GM23338 (cell line): Measurements from ENCODE around the gene SLC25A13. TPM values are rescaled to one million over a fixed set of nuclear protein-coding genes. Genes with fewer than 3 reads are reported as not detected.
A peak's percentile ranks its signal among the peaks of the same experiment; 100 is the strongest.

Source experiments
- ATAC-seq: fragments of 200-7000 bp; cut with Tn5 transposase; 3 replicates; pipeline ENCODE4 v1.9.1; 2020
- DNase-seq: peaks from one replicate; pipeline ENCODE4 v3.0.0-alpha.2; 2015; ENCODE audit warnings: low spot score
- H2AFZ ChIP-seq: fragments of 200-600 bp; sonication (generic); 2 replicates; pipeline ENCODE4 v1.8.0; 2016; ENCODE audit warnings: antibody characterized with exemption, mild to moderate bottlenecking, moderate library complexity
- H3F3A ChIP-seq: fragments of 200-600 bp; sonication (generic); replicated peaks from 2 replicates; pipeline ENCODE4 v1.8.0; 2017; ENCODE audit warnings: antibody characterized with exemption, mixed run types, low read depth
- H3K27ac ChIP-seq: fragments of 200-600 bp; sonication (generic); 2 replicates; pipeline ENCODE4 v1.6.1; 2016; ENCODE audit warnings: low read depth
- H3K27me3 ChIP-seq: fragments of 200-600 bp; sonication (generic); 2 replicates; pipeline ENCODE4 v1.8.0; 2016; ENCODE audit warnings: mild to moderate bottlenecking, mixed run types, moderate library complexity; ENCODE audit not compliant: insufficient read depth
- H3K36me3 ChIP-seq: fragments of 200-600 bp; sonication (generic); 2 replicates; pipeline ENCODE4 v1.8.0; 2016; ENCODE audit warnings: mild to moderate bottlenecking; ENCODE audit not compliant: insufficient read depth
- H3K4me1 ChIP-seq: fragments of 200-600 bp; sonication (generic); 2 replicates; pipeline ENCODE4 v1.8.0; 2016; ENCODE audit warnings: mild to moderate bottlenecking, moderate library complexity; ENCODE audit not compliant: insufficient read depth
- H3K4me2 ChIP-seq: fragments of 200-600 bp; sonication (generic); 2 replicates; pipeline ENCODE4 v1.7.1; 2017; ENCODE audit warnings: mixed run types
- H3K4me3 ChIP-seq: fragments of 200-600 bp; sonication (generic); 2 replicates; pipeline ENCODE4 v1.6.1; 2016; ENCODE audit warnings: mixed run types
- H3K79me2 ChIP-seq: fragments of 200-600 bp; sonication (generic); replicated peaks from 2 replicates; pipeline ENCODE4 v1.8.0; 2017; ENCODE audit warnings: mild to moderate bottlenecking; ENCODE audit not compliant: insufficient read depth
- H3K9me2 ChIP-seq: fragments of 200-600 bp; sonication (generic); 2 replicates; pipeline ENCODE4 v1.8.0; 2017; ENCODE audit not compliant: insufficient read depth
- H4K20me1 ChIP-seq: fragments of 200-600 bp; sonication (generic); replicated peaks from 2 replicates; pipeline ENCODE4 v1.8.0; 2017; ENCODE audit warnings: mild to moderate bottlenecking; ENCODE audit not compliant: insufficient read depth
- H3K27ac Mint-ChIP-seq: 2 replicates; pipeline ENCODE4 v1.8.0; 2020; ENCODE audit warnings: inconsistent platforms, mild to moderate bottlenecking, moderate library complexity, mixed read lengths
- H3K27me3 Mint-ChIP-seq: 3 replicates; pipeline ENCODE4 v1.8.0; 2022; ENCODE audit warnings: low read depth, mild to moderate bottlenecking, moderate library complexity, mixed read lengths, inconsistent platforms; ENCODE audit not compliant: insufficient read depth, poor library complexity
- H3K36me3 Mint-ChIP-seq: 3 replicates; pipeline ENCODE4 v1.8.0; 2021; ENCODE audit warnings: low read depth, mild to moderate bottlenecking, inconsistent platforms, moderate library complexity, mixed read lengths
- H3K4me1 Mint-ChIP-seq: 3 replicates; pipeline ENCODE4 v1.8.0; 2020; ENCODE audit warnings: mild to moderate bottlenecking, inconsistent platforms, mixed read lengths
- H3K4me3 Mint-ChIP-seq: 3 replicates; pipeline ENCODE4 v1.8.0; 2021; ENCODE audit warnings: moderate library complexity, mild to moderate bottlenecking, inconsistent platforms, mixed read lengths
- H3K9me3 Mint-ChIP-seq: 3 replicates; pipeline ENCODE4 v1.8.0; 2020; ENCODE audit warnings: moderate library complexity, mild to moderate bottlenecking, inconsistent platforms, mixed read lengths
- CREB1 ChIP-seq: fragments of 250-450 bp; sonication (Bioruptor Pico); IDR thresholded peaks from 2 replicates; pipeline ENCODE4 v1.5.0; 2020; ENCODE audit warnings: low read depth, mild to moderate bottlenecking, moderate library complexity
- CTCF ChIP-seq, 2 experiments: fragments of 200-600 bp in 1 of 2; sonication (generic) in 1 of 2; conservative IDR thresholded peaks; 2 replicates each; pipeline versions ENCODE4 v1.5.1 to v1.6.1; 2016 to 2017; ENCODE audit warnings: antibody characterized with exemption in 2 of 2, low read depth in 2 of 2, mild to moderate bottlenecking in 2 of 2, moderate library complexity in 1 of 2
- ETS1 ChIP-seq: IDR thresholded peaks from 2 replicates; pipeline ENCODE4 v1.6.1; 2016; ENCODE audit warnings: antibody characterized with exemption
- EZH2 ChIP-seq: fragments of 200-600 bp; sonication (generic); IDR thresholded peaks from one replicate; pipeline ENCODE4 v1.8.0; 2017; ENCODE audit warnings: antibody characterized with exemption, mild to moderate bottlenecking, low read depth; ENCODE audit not compliant: unreplicated experiment
- EZH2phosphoT487 ChIP-seq: fragments of 200-600 bp; sonication (generic); IDR thresholded peaks from one replicate; pipeline ENCODE4 v1.8.1; 2018; ENCODE audit warnings: antibody characterized with exemption; ENCODE audit not compliant: unreplicated experiment
- JUNB ChIP-seq: IDR thresholded peaks from one replicate; pipeline ENCODE4 v1.6.1; 2016; ENCODE audit warnings: antibody characterized with exemption; ENCODE audit not compliant: unreplicated experiment
- NANOG ChIP-seq: IDR thresholded peaks from 2 replicates; pipeline ENCODE4 v1.6.1; 2016; ENCODE audit warnings: antibody characterized with exemption, borderline replicate concordance
- POLR2AphosphoS5 ChIP-seq: IDR thresholded peaks from 2 replicates; pipeline ENCODE4 v1.6.1; 2016; ENCODE audit warnings: antibody characterized with exemption, low read depth
- REST ChIP-seq: IDR thresholded peaks from one replicate; pipeline ENCODE4 v1.6.1; 2018; ENCODE audit warnings: antibody characterized with exemption; ENCODE audit not compliant: unreplicated experiment
- STAT1 ChIP-seq: IDR thresholded peaks from one replicate; pipeline ENCODE4 v1.6.1; 2016; ENCODE audit warnings: antibody characterized with exemption; ENCODE audit not compliant: unreplicated experiment
- ZNF114 ChIP-seq: fragments of 250-450 bp; sonication (Bioruptor Pico); IDR thresholded peaks from 2 replicates; pipeline ENCODE4 v1.5.0; 2020; ENCODE audit warnings: mild to moderate bottlenecking, moderate library complexity
- ZNF331 ChIP-seq: fragments of 250-450 bp; sonication (Bioruptor Pico); IDR thresholded peaks from 2 replicates; pipeline ENCODE4 v1.5.0; 2020; ENCODE audit warnings: low read depth, mild to moderate bottlenecking, moderate library complexity
- ZNF462 ChIP-seq: fragments of 250-450 bp; sonication (Bioruptor Pico); IDR thresholded peaks from 2 replicates; pipeline ENCODE4 v1.5.0; 2020; ENCODE audit warnings: mild to moderate bottlenecking, moderate library complexity
- polyA plus RNA-seq: library from polyadenylated mRNA; unstranded; fragments of >200 nt; fragmentation: Nextera tagmentation; extraction: Ambion mirVana; gene quantifications from 2 replicates; pipeline ENCODE4 v1.2.1, GENCODE V29; 2016
- total RNA-seq: library from RNA; depleted of rRNA; stranded (reverse); fragments of >200 nt; shearing (Covaris generic); gene quantifications from 2 replicates; pipeline ENCODE4 v1.2.3, GENCODE V29; 2014

Gene SLC25A13
- total and polyA plus RNA-seq, 2 experiments from 2014 or later: 51.1 to 84.6 TPM

GRCh38 chr7:96181174-96181573 is 140.7 kb downstream of the SLC25A13 start:
- Histone ChIP-seq H3K27ac (no peak overlapping the region), H3F3A (no peaks in the 10 kb centered on the region), H3K4me3 (no peak overlapping the region), H4K20me1 (peaks cover 5% of the 10 kb centered on the region; the same call in 1 of the 2 replicates), H3K36me3 (no peaks in the 10 kb centered on the region), H3K4me1 (peaks cover 24% of the 10 kb centered on the region), H3K27me3 (no peaks in the 10 kb centered on the region), H3K79me2 (no peaks in the 10 kb centered on the region), H3K4me2 (0 out of 2 replicates have a peak overlapping the region, but pooled peaks have one; percentile 14), H2AFZ (no peak overlapping the region), H3K9me2 (no peaks in the 10 kb centered on the region)
- Mint-ChIP-seq H3K9me3 (no peaks in the 10 kb centered on the region), H3K36me3 (peaks cover 15% of the 10 kb centered on the region), H3K27me3 (peaks cover 2% of the 10 kb centered on the region), H3K4me1 (peaks cover 38% of the 10 kb centered on the region; the same call in 2 of the 3 replicates), H3K27ac (no peak overlapping the region), H3K4me3 (no peak overlapping the region)
- ATAC-seq: peak; percentile 65
- no peak for DNase-seq
- TF ChIP-seq CREB1 (no peak), NANOG (no peak), ZNF331 (no peak), EZH2phosphoT487 (no peak), REST (no peak), CTCF (conservative IDR thresholded peaks at IDR 0.05; ENCODE audit: low read depth in 2 of 2) (no peak), STAT1 (no peak), JUNB (no peak), ZNF114 (CRISPR knock-in tag) (no peak), POLR2AphosphoS5 (no peak), ETS1 (no peak), ZNF462 (CRISPR knock-in tag) (no peak), EZH2 (no peak)
